Measurements from ENCODE around the gene TOB2.
A peak's percentile ranks its signal among the peaks of the same experiment; 100 is the strongest.

The TOB2 gene

DNA sequence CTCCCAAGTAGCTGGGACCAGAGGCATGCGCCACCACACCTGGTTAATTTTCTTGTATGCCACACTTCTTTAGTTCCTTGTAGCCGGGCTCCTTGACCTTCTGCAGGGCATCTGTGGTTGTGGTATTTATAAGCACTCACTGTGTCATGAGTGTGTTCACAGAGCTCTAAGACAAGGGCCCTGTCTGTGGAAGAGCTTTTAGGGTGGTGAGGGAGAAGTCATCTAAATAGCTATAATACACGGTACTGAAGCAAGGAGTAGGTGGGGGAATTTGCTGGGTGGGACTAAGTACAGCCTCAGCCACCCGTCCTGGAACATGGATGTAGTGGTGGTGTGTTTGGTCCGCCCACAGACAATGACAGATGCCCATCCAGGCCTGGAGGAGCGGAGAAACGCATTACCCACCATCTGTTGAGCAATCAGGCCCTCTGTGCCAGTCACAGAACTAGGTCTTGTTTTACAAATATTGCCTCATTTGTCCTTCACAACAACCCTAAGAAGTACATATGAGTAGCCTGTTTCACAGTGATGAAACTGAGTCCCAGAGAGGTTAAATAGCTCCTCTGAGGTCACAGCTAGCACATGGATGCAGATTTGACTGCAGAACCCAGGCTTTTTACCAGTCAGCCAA lies 32.4 kb upstream of the TOB2 start:
- in situ Hi-C loops (cut with HindIII; ENCODE audit: low sequenced_read_pairs): no loop called here
- H3K4me3 ChIP-seq (ENCODE audit: low read depth, low read length): no peak overlapping the region
- no peak for DNase-seq (ENCODE audit: low read depth)
- TF ChIP-seq, protein P1, sequence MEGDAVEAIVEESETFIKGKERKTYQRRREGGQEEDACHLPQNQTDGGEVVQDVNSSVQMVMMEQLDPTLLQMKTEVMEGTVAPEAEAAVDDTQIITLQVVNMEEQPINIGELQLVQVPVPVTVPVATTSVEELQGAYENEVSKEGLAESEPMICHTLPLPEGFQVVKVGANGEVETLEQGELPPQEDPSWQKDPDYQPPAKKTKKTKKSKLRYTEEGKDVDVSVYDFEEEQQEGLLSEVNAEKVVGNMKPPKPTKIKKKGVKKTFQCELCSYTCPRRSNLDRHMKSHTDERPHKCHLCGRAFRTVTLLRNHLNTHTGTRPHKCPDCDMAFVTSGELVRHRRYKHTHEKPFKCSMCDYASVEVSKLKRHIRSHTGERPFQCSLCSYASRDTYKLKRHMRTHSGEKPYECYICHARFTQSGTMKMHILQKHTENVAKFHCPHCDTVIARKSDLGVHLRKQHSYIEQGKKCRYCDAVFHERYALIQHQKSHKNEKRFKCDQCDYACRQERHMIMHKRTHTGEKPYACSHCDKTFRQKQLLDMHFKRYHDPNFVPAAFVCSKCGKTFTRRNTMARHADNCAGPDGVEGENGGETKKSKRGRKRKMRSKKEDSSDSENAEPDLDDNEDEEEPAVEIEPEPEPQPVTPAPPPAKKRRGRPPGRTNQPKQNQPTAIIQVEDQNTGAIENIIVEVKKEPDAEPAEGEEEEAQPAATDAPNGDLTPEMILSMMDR (IDR thresholded peaks at IDR 0.05; ENCODE audit: low read depth, low read length, missing control alignments): no peak

DNA sequence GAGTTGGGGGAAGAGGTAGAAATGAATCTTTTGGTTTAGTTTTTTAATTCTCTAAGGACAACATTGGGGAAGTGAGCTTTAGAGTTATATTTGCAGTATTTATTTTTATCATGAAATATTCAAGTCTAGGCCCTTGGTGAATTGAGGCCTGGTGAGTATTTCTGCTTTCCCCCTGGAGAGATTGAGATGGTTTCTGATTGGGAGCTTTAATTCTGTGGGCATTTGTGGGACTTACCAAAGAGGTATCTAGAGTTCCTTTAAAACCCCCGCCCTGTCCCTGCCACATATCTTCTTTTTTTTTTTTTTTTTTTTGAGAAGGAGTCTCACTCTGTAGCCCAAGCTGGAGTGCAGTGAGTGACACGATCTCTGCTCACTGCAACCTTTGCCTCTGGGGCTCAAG lies 31.9 kb upstream of the TOB2 start:
- H3K4me3 ChIP-seq (ENCODE audit: low read depth, low read length): no peak overlapping the region
- in situ Hi-C loops (cut with HindIII; ENCODE audit: low sequenced_read_pairs): no loop called here
- no peak for DNase-seq (ENCODE audit: low read depth)
- TF ChIP-seq, protein P1 (IDR thresholded peaks at IDR 0.05; ENCODE audit: low read depth, low read length, missing control alignments): no peak

DNA sequence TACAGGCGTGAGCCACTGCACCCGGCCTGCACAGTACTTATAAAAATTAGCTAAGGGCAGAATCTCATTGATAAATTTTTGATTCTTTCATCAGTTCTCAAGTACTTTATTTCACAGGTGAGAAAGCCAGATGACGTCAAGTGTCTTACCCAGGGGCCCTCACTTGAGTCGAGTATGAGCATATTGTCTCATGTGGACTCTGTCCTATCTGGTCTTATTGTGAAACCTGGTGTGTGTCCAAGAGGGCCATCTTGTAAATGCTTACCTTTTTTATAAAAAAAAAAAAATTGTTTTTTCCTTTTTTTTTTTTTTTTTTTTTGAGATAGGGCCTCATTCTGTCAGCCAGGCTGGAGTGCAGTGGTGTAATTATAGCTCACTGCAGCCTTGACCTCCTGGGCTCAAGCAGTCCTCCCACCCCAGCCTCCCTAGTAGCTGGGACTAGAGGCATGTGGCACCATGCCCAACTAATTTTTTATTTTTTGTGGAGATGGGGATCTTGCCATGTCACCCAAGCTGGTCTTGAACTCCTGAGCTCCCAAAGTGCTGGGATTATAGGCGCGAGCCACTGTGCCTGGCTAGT lies 28.4 kb upstream of the TOB2 start:
- TF ChIP-seq, protein P1 (IDR thresholded peaks at IDR 0.05; ENCODE audit: low read depth, low read length, missing control alignments): no peak
- in situ Hi-C loops (cut with HindIII; ENCODE audit: low sequenced_read_pairs): no loop called here
- H3K4me3 ChIP-seq (ENCODE audit: low read depth, low read length): no peak overlapping the region
- DNase-seq (ENCODE audit: low read depth): no peak

DNA sequence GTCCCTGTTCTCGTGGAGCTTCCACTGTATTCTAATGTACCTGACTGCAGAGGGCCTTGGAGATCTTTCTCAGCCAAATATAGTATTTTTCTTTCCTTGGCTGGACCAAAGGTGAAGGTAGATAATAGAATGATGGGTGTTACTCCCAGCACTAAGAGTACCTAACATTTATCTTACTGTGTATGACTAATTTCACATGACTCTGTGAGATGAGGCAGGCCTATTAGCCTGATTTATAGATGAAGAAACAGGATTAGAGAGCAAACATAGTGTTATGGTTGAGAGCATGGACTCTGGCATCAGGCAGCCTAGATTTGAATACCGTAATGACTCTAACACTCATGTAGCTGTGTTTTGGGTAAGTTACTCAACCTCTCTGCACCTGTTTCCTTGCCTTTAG lies 25.0 kb upstream of the TOB2 start:
- H3K4me3 ChIP-seq (ENCODE audit: low read depth, low read length): no peak overlapping the region
- in situ Hi-C loops (cut with HindIII; ENCODE audit: low sequenced_read_pairs): no loop called here
- DNase-seq (ENCODE audit: low read depth): no peak

DNA sequence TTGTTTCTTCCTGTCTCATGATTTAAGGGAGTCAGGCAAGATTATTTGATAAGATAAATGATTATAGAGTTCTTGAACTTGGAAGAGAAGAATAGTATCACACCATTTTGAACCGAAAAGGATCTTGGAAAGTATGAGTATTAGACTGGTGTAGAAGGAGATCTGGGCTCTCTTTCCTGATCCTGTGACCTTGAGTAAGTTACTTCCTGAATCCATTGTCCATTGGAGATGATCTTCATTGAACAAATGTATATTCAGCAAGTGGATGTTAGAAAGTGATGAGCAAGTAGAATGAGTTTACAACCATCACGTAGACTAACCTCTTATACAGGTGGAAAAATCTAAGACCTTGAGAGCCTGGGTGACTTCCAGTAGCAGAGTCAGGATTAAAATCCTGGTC lies 24.3 kb upstream of the TOB2 start:
- in situ Hi-C loops (cut with HindIII; ENCODE audit: low sequenced_read_pairs): no loop called here
- no peak overlapping the region for H3K4me3 ChIP-seq (ENCODE audit: low read depth, low read length)
- TF ChIP-seq, protein P1 (IDR thresholded peaks at IDR 0.05; ENCODE audit: low read depth, low read length, missing control alignments): no peak
- DNase-seq (ENCODE audit: low read depth): no peak

More for the DNA sequence above, 25.0 kb upstream of the TOB2 start:
- TF ChIP-seq, protein P1 (IDR thresholded peaks at IDR 0.05; ENCODE audit: low read depth, low read length, missing control alignments): no peak

DNA sequence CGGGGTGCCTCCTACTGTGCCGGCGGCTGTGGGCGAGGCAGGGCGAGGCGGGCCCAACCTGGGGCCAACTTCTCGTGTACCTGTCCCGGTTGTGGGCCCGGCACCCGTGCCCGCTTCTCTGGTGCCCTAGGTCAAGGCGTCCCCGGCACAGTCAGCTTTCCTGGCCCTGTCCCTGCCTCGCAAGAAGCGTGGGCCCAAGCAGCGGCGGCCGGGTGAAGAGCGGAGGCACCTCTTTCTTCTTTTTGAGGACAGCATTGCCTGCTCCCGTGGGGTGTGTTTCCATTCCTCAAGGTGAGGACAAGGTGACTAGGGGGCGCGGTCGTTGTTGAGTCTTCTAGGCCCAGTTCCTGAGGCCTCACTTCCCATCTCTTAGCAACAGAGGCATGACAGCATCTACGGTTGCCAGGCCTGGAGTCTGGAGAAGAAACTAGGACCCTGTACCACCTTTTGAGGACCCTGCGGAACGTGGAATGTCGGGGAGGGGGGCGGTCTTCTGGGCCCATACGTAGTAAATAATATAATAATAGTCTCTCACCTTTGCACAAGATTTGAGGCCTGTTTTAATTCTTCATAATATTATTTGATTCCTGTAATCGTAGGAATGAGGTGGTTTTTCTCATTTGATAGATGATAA lies 22.7 kb upstream of the TOB2 start:
- DNase-seq (ENCODE audit: low read depth): no peak
- in situ Hi-C loops (cut with HindIII; ENCODE audit: low sequenced_read_pairs): no loop called here
- H3K4me3 ChIP-seq (ENCODE audit: low read depth, low read length): peak overlapping the region; percentile 99
- TF ChIP-seq, protein P1 (IDR thresholded peaks at IDR 0.05; ENCODE audit: low read depth, low read length, missing control alignments): no peak

All from astrocyte of the cerebellum (primary cell).